AG04449 (cell line): ENCODE measurements around the gene PHLDB3.

Source experiments
- CTCF ChIA-PET: fragments of 350-600 bp; formaldehyde crosslinking; extraction: SDS; loops from one replicate; lab custom pipeline; 2021; ENCODE audit warnings: antibody characterized with exemption; lab: Yijun Ruan, JAX
- POLR2A ChIA-PET: fragments of 400-600, 350-600 bp; formaldehyde crosslinking; extraction: SDS; loops from one replicate; lab custom pipeline; 2020; ENCODE audit warnings: antibody characterized with exemption, inconsistent platforms; lab: Yijun Ruan, JAX
- DNase-seq: peaks from one replicate; pipeline ENCODE4 v3.0.0-alpha.2; 2010; ENCODE audit warnings: low read depth, low spot score
- H3K4me3 ChIP-seq: 2 replicates; pipeline ENCODE4 v1.5.1; 2011; ENCODE audit warnings: low read depth, mild to moderate bottlenecking, control low read depth, low read length
- CTCF ChIP-seq: IDR thresholded peaks from one replicate; pipeline ENCODE4 v1.5.1; 2011; ENCODE audit warnings: mild to moderate bottlenecking, moderate library complexity, low read length, control low read depth, inconsistent platforms; ENCODE audit not compliant: insufficient read depth; ENCODE audit errors: missing control alignments

Gene PHLDB3

GRCh38 chr19:43481701-43482100, 22.8 kb downstream of the PHLDB3 start:
- no peak for TF ChIP-seq CTCF

GRCh38 chr19:43480574-43480973, 24.0 kb downstream of the PHLDB3 start:
- ChIA-PET CTCF (interaction anchor here (3.4 kb wide), 1 partner anchor 33 kb away, joined by 16 read pairs; no protein-coding TSS in a partner anchor), POLR2A (no interaction called here)
- no peak for TF ChIP-seq CTCF
- no peak overlapping the region for H3K4me3 ChIP-seq
- no peak for DNase-seq

More at GRCh38 chr19:43481701-43482100, 22.8 kb downstream of the PHLDB3 start:
- DNase-seq, result no peak
- CTCF ChIA-PET, result interaction anchor here (1.5 kb wide), 1 partner anchor 35 kb away, joined by 6 read pairs; no protein-coding TSS in a partner anchor
- H3K4me3 ChIP-seq, result no peak overlapping the region
- POLR2A ChIA-PET, result no interaction called here

DNA sequence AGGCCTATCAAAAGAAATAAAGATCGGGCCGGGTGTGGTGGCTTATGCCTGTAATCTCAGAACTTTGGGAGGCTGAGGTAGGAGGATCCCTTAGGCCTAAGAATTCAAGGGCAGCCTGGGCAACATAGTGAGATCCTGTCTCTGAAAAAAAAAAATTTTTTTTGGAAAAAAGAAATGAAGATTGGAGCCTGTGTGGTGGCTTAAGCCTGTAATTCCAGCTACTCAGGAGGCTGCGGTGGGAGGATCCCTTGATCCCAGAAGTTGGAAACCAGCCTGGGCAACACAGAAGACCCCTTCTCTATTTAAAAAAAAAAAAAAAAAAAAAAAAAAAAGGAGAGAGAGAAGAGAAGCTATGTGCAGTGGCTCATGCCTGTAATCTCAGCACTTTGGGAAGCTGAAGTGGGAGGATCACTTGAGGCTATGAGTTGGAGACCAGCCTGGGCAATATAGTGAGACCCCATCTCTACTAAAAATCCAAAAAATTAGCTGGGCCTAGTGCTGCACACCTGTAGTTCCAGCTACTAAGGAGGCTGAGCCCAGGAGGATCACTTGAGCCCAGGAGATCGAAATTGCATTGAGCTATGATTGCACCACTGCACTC, 24.5 kb downstream of the PHLDB3 start:
- DNase-seq, result no peak
- no peak for TF ChIP-seq CTCF
- ChIA-PET POLR2A (no interaction called here), CTCF (interaction anchor here (0.9 to 3.4 kb wide), 2 partner anchors 32 to 40 kb away, joined by 3 to 16 read pairs; no protein-coding TSS in a partner anchor)
- H3K4me3 ChIP-seq, result no peak overlapping the region

DNA sequence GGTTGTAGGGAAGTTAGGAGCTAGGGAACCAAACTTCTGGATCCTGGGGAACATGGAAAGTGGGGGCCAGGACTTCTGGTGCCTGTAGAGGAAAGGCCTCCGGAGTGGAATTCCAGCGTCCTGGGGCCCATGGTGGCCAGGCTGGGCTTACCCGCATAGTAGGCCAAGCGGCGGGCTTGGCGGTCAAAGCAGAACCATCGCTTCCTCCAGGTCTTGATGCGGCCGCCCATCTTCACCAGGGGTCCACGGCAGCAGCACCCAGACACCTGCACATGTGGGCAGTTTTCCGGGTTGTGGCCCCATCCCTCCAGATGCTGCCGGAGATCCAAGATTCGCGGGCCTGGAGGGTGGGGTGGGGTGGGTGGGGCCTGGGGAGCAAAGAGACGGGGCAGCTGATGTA, 25.3 kb downstream of the PHLDB3 start:
- TF ChIP-seq CTCF, result no peak
- ChIA-PET POLR2A (no interaction called here), CTCF (interaction anchor here (0.9 to 3.4 kb wide), 2 partner anchors 31 to 40 kb away, joined by 3 to 16 read pairs; no protein-coding TSS in a partner anchor)
- DNase-seq, result no peak
- H3K4me3 ChIP-seq, result no peak overlapping the region

GRCh38 chr19:43478323-43478722, 26.2 kb downstream of the PHLDB3 start:
- CTCF ChIA-PET, result interaction anchor here (1.1 to 3.4 kb wide), 2 partner anchors 30 to 40 kb away, joined by 3 to 16 read pairs; no protein-coding TSS in a partner anchor
- no peak overlapping the region for H3K4me3 ChIP-seq
- POLR2A ChIA-PET, result no interaction called here
- DNase-seq, result no peak
- no peak for TF ChIP-seq CTCF

DNA sequence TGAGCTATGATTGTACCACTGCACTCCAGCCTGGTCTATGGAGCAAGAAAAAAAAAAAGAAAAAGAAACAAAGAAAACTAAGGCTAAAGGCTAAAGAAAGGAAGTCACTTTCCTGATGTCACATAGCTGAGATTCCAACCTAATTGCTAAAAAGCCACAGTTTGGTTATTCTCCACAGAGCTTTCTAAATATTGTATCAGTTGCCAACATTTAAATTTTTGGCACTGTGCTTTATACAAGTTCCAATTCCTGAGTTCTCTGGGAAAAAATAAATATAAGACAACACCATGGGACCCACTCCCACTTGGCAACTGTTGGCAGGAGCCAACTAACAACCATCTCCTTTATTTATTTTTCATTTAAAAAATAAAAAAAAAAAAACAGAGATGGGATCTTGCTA, 27.9 kb downstream of the PHLDB3 start:
- no peak overlapping the region for H3K4me3 ChIP-seq
- POLR2A ChIA-PET, result no interaction called here
- CTCF ChIA-PET, result interaction anchor here (0.8 to 1.2 kb wide), 2 partner anchors 21 to 42 kb away, joined by 3 read pairs; no protein-coding TSS in a partner anchor
- peak; percentile 51 for DNase-seq
- TF ChIP-seq CTCF, result no peak
